AG09319 (cell line): ENCODE results near the gene STRN.
"Not testable (repeated sequence)": the region's sequence is repeated elsewhere in the genome, so short reads cannot be mapped to it uniquely, and the experiment has no call there.

ENCODE experiments used
- DNase-seq: peaks from one replicate; pipeline ENCODE4 v3.0.0-alpha.2; 2010; ENCODE audit warnings: low read depth; ENCODE audit errors: extremely low read depth
- TF ChIP-seq, protein P1 (sequence below): IDR thresholded peaks from 2 replicates; pipeline ENCODE4 v1.5.1; 2011; ENCODE audit warnings: low read depth, mild to moderate bottlenecking, inconsistent platforms, low read length, moderate library complexity

STRN gene, protein sequence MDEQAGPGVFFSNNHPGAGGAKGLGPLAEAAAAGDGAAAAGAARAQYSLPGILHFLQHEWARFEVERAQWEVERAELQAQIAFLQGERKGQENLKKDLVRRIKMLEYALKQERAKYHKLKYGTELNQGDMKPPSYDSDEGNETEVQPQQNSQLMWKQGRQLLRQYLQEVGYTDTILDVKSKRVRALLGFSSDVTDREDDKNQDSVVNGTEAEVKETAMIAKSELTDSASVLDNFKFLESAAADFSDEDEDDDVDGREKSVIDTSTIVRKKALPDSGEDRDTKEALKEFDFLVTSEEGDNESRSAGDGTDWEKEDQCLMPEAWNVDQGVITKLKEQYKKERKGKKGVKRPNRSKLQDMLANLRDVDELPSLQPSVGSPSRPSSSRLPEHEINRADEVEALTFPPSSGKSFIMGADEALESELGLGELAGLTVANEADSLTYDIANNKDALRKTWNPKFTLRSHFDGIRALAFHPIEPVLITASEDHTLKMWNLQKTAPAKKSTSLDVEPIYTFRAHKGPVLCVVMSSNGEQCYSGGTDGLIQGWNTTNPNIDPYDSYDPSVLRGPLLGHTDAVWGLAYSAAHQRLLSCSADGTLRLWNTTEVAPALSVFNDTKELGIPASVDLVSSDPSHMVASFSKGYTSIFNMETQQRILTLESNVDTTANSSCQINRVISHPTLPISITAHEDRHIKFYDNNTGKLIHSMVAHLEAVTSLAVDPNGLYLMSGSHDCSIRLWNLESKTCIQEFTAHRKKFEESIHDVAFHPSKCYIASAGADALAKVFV

DNA sequence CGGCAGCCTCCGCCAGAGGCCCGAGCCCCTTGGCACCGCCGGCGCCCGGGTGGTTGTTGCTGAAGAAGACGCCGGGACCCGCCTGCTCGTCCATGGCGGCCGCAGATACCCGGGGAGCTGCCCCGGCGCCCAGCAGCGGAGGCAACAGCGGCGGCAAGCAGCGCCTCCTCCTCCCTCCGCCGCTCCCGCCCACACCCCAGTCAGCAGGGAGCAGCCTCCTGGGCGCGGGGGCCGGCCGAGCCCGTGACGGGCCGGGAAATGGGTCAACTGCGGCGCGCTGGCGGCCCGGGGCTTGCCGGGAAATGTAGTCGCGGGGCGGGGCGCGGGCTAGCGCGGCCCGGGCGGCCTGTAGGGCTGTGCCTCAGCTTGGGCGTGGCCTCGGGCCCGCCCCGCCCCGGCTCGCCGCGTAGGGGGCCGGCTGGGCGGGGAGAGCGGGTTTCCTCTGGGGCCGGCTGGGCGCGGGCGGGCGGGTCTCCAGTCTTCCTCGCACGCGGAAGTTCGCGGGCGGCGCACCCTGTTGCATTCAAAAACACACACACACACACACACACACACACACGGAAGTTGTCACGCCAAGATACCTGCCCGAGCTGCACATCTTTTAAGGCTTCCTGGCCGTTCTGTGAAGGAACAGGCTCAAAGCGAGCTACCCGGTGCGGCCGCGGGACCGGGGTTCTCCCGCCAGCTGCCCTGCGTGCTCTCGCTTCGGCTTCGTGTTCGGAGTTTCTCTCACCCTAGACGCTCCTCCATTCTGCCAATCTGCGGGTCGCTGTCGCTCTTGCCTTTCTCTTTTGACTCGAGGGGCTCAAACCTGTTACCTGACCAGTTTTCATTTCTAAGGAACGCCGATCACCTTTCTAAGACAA, at the start of gene STRN:
Gene STRN, minus strand, starts transcription at position 167 of the 866 bp plus-strand sequence. Its CDS starts 73 bp downstream, at position 94.
- DNase-seq: peak; percentile 87
- TF ChIP-seq, protein P1, sequence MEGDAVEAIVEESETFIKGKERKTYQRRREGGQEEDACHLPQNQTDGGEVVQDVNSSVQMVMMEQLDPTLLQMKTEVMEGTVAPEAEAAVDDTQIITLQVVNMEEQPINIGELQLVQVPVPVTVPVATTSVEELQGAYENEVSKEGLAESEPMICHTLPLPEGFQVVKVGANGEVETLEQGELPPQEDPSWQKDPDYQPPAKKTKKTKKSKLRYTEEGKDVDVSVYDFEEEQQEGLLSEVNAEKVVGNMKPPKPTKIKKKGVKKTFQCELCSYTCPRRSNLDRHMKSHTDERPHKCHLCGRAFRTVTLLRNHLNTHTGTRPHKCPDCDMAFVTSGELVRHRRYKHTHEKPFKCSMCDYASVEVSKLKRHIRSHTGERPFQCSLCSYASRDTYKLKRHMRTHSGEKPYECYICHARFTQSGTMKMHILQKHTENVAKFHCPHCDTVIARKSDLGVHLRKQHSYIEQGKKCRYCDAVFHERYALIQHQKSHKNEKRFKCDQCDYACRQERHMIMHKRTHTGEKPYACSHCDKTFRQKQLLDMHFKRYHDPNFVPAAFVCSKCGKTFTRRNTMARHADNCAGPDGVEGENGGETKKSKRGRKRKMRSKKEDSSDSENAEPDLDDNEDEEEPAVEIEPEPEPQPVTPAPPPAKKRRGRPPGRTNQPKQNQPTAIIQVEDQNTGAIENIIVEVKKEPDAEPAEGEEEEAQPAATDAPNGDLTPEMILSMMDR: no peak

DNA sequence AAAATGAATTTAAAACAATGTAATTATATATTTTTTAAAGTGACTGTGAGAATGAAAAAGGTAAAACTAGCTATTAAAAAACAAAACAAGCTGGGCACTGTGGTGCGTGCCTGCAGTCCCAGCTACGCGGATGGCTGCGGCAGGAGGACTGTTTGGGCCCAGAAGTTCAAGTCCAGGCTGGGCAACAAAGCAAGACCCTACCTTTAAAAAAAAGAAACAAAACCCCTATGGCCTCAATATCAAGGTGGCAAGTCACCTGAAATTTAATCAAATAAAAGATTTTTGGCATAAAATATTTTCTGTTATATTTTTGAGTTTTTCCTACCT, 46.9 kb upstream of the STRN start:
- no peak for DNase-seq
- TF ChIP-seq, protein P1: no peak

DNA sequence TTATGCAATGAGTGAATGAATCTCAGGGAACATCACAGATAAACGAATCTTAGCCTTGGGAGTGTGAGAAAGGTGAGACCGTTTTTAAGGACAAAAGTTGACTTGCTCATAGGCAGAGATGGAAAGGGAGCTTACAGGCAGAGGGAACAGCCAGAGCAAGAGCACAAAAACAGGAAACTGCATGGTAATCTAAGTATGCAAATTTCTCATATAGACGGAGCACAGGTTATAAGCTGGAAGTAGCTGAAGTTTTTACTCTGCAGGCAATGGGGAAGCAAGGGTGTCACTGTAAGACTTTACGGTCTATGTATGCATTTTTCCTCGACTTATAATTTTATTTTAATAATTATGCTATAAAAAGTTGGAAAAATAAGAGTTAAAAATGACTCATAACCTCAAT, 44.8 kb upstream of the STRN start:
- TF ChIP-seq, protein P1: no peak
- no peak for DNase-seq

DNA sequence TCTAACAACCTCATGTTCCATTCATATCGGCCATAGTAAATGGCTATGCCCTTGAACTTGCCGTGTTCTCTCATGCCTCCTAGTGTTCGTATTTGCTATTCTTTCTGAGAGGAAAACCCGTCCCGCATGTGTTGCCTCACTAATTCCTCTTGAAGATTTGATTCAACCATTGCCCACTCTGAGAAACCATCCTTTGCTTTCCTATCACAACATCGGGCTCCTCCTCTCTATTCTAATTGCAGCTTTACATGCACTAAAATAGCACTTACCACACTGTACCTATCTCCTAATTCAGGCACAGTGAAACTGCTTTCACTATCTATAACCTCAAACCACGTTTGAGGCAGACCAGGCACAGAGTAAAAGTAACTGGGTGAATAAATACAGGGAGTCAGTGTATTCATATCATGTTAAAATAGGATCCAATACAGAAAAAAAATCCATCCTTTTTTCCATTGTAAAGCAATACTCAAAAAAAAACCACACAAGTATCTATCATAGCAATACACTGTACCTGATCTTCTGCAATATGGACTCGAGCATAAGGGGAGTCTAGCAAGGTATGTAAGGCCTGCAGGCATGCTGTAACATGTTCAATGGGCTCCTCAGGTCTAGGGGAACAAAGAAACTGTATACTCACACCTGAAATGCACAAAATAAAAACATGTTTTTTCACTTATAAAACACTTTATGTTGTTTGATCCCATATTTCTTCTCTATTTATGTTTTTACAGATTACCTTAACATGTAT, 39.0 kb upstream of the STRN start:
- DNase-seq: no peak
- TF ChIP-seq, protein P1: no peak

DNA sequence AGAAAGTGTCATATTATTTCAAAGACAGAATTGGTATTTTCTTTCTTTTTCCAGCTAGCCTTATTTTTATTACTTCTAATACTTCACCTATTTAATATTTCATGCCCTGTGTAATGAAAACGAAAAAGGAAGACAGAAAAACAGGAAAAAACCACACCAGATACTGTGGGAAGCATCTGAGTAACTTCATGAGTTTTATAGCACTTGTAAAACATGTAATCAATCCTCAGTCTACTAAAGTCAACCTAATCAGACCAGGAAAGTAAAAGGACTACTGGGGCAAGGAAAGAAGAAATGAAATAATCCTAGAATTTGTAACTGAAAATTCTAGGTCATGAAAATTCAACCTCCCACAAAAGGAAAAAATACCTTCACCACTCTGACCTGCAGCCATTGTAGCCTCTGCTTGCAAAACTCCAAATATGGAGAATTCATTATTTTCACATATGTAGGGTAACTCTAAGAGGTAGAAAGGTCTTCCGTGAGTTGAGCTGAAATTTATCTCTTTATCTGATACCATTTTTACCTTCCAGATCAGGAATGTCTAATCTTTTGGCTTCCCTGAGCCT, 34.7 kb upstream of the STRN start:
- DNase-seq: no peak
- TF ChIP-seq, protein P1: no peak

DNA sequence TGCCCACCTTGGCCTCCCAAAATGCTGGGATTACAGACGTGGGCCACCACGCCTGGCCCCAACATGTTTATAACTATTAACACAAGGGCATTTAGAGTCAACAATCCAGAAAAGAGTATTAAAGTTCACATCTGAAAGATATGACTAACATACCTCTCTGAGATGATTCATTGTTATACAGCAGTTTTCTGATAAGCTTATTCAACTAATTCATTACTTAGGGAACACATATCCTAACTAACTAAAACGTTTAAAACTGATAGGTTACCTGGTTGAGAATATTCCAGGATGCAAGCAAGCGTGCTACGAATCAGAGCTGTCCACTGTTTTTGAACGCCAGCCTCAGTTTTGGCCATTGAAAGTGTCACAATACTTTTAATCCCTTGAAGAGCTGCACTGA, 34.0 kb upstream of the STRN start:
- TF ChIP-seq, protein P1: no peak
- no peak for DNase-seq

DNA sequence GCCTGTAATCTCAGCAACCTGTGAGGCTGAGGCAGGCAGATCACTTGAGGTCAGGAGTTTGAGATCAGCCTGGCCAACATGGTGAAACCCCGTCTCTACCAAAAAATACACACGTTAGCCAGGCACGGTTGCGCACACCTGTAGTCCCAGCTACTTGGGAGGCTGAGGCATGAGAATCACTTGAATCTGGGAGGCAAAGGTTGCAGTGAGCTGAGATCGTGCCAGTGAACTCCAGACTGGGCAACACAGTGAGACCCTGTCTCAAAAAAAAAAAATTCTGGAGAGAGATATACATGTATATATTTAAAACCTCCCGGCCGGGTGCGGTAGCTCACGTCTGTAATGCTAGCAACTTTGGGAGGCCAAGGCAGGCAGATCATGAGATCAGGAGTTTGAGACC, 33.1 kb upstream of the STRN start:
- not testable (repeated sequence) for DNase-seq
